Liver (tissue), 9 donors: Measurements from ENCODE around the gene BRAF. TPM values are rescaled to one million over a fixed set of nuclear protein-coding genes. Genes with fewer than 3 reads are reported as not detected.

Experiments used
- DNase-seq: peaks from one replicate; pipeline ENCODE4 v3.0.0-alpha.2; 2017; ENCODE audit warnings: low spot score
- H3K27ac ChIP-seq, 2 donors: one replicate each; pipeline ENCODE4 v1.7.0; 2013; ENCODE audit warnings: inconsistent platforms in 2 of 2, low read length in 2 of 2, control low read depth in 1 of 2, low read depth in 1 of 2, mild to moderate bottlenecking in 1 of 2
- H3K27me3 ChIP-seq, 4 donors: one replicate each; pipeline versions ENCODE4 v1.6.1 to v1.7.0; 2013; ENCODE audit warnings: low read length in 3 of 4, inconsistent platforms in 1 of 4, mild to moderate bottlenecking in 1 of 4, moderate library complexity in 1 of 4; ENCODE audit not compliant: control insufficient read depth in 4 of 4, insufficient read depth in 4 of 4
- H3K36me3 ChIP-seq, 4 donors: one replicate each; pipeline versions ENCODE4 v1.6.1 to v1.7.0; 2013; ENCODE audit warnings: low read length in 3 of 4, mild to moderate bottlenecking in 3 of 4, low read depth in 1 of 4, moderate library complexity in 1 of 4; ENCODE audit not compliant: control insufficient read depth in 4 of 4, insufficient read depth in 3 of 4
- H3K4me1 ChIP-seq, 4 donors: one replicate each; pipeline versions ENCODE4 v1.6.1 to v1.7.0; 2013; ENCODE audit warnings: low read length in 3 of 4, mild to moderate bottlenecking in 3 of 4, moderate library complexity in 1 of 4; ENCODE audit not compliant: control insufficient read depth in 4 of 4, insufficient read depth in 4 of 4
- H3K4me3 ChIP-seq, 3 donors: one replicate each; pipeline versions ENCODE4 v1.6.1 to v1.7.0; 2013; ENCODE audit warnings: low read length in 3 of 3, control low read depth in 1 of 3, low read depth in 1 of 3, mild to moderate bottlenecking in 1 of 3
- H3K9ac ChIP-seq, 2 donors: one replicate each; pipeline ENCODE4 v1.7.0; 2013; ENCODE audit warnings: low read length in 2 of 2, mild to moderate bottlenecking in 2 of 2, moderate library complexity in 2 of 2, control low read depth in 1 of 2, low read depth in 1 of 2
- H3K9me3 ChIP-seq, 4 donors: one replicate each; pipeline versions ENCODE4 v1.6.1 to v1.7.0; 2013; ENCODE audit warnings: low read length in 3 of 4; ENCODE audit not compliant: control insufficient read depth in 4 of 4
- EGR1 ChIP-seq, 2 donors: IDR thresholded peaks; 2 replicates each; pipeline ENCODE4 v1.6.1; 2016 to 2018; ENCODE audit warnings: antibody characterized with exemption in 2 of 2, low read depth in 2 of 2
- FOXA1 ChIP-seq: IDR thresholded peaks from 2 replicates; pipeline ENCODE4 v1.6.1; 2016; ENCODE audit warnings: antibody characterized with exemption
- GABPA ChIP-seq, 2 donors: IDR thresholded peaks in 1 of 2; conservative IDR thresholded peaks in 1 of 2; 2 replicates each; pipeline ENCODE4 v1.6.1; 2016; ENCODE audit warnings: antibody characterized with exemption in 2 of 2, mild to moderate bottlenecking in 1 of 2, moderate library complexity in 1 of 2
- HNF4G ChIP-seq: IDR thresholded peaks from 2 replicates; pipeline ENCODE4 v1.6.1; 2016; ENCODE audit warnings: antibody characterized with exemption
- JUND ChIP-seq, 2 donors: IDR thresholded peaks; 2 replicates each; pipeline ENCODE4 v1.6.1; 2016; ENCODE audit warnings: antibody characterized with exemption in 2 of 2
- NR2F2 ChIP-seq: IDR thresholded peaks from 2 replicates; pipeline ENCODE4 v1.6.1; 2016; ENCODE audit warnings: antibody characterized with exemption
- RAD21 ChIP-seq, 2 donors: IDR thresholded peaks; 2 replicates each; pipeline ENCODE4 v1.6.1; 2016; ENCODE audit warnings: antibody characterized with exemption in 2 of 2, mild to moderate bottlenecking in 2 of 2
- REST ChIP-seq: IDR thresholded peaks from 2 replicates; pipeline ENCODE4 v1.6.1; 2016; ENCODE audit warnings: antibody characterized with exemption, mild to moderate bottlenecking
- RXRA ChIP-seq, 2 donors: IDR thresholded peaks; 2 replicates each; pipeline ENCODE4 v1.6.1; 2017 to 2018; ENCODE audit warnings: antibody characterized with exemption in 2 of 2, mild to moderate bottlenecking in 1 of 2
- SP1 ChIP-seq: IDR thresholded peaks from 2 replicates; pipeline ENCODE4 v1.6.1; 2018; ENCODE audit warnings: antibody characterized with exemption, mild to moderate bottlenecking
- WGBS: extraction: QIAGEN DNeasy Blood & Tissue Kit; methylation state at CpG from one replicate; pipeline ENCODE4 v1.1.7; 2013; 5-methylcytosine and 5-hydroxymethylcytosine counted together
- polyA plus RNA-seq, 2 donors: library from polyadenylated mRNA; stranded (reverse) in 1 of 2; unstranded in 1 of 2; fragments of 200-250 nt in 1 of 2; fragments of >200 nt in 1 of 2; fragmentation: Nextera tagmentation in 1 of 2; extraction: Ambion mirVana in 1 of 2; gene quantifications; one replicate each; pipeline versions ENCODE4 v1.2.1 to v1.2.3, GENCODE V29; 2013 to 2015
- total RNA-seq, 2 donors: library from RNA; depleted of rRNA; stranded (reverse); fragments of >200 nt; gene quantifications; one replicate each; pipeline ENCODE4 v1.2.3, GENCODE V29; 2014
- TF ChIP-seq, protein P1 (sequence below): IDR thresholded peaks from 2 replicates; pipeline ENCODE4 v1.6.1; 2016; ENCODE audit warnings: antibody characterized with exemption
- donor health status: healthy.
- donor health status: healthy.
- donor health status: healthy.
- donor health status: healthy.
- donor health status: healthy.

The BRAF gene
- total and polyA plus RNA-seq, 4 donors: 2.6 to 21.9 (median 14.0) TPM

- TF ChIP-seq REST (no peak), GABPA (IDR thresholded peaks at IDR 0.05 in 1 of 2, conservative IDR thresholded peaks at IDR 0.05 in 1 of 2) (no peak), JUND (IDR thresholded peaks at IDR 0.05) (no peak), FOXA1 (no peak), EGR1 (IDR thresholded peaks at IDR 0.05; ENCODE audit: low read depth in 2 of 2) (no peak), RXRA (IDR thresholded peaks at IDR 0.05) (no peak), HNF4G (no peak), NR2F2 (no peak)
Measured at GRCh38 chr7:140924019-140924820, 509 bp downstream of the BRAF start (continued).

DNA sequence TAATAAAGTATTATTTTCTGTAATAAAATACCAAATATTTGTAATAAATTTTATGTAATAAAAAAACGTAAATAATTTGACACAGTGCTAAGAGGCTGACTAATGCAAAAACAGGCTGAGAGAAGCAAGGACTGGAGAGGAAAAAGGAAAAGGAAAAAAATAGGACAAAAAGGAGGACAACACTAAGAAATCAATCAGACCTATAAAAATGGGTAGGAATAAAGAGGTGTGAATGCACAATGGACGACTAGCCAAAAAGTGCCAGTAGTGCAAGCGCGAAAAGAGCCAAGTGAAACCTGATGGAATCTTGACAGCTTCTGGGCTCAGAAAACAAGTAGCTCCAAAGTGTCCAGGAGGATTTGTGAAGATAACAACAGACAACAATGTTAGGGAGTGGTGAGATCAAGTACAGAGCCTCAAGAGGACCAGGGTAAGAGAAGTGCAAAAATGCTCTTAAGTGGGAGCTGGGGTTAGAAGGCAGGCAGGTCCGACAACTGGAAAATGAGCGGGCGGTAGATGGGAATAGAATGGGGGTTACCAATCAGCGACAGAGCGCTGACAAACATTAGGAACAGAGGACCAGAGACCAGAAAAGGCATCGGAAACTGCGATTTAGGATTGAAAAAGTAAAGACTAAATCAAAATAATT lies 1.2 kb downstream of the BRAF start:
- TF ChIP-seq RAD21 (IDR thresholded peaks at IDR 0.05) (peak in 1 of 2 donors; percentile 3), RXRA (IDR thresholded peaks at IDR 0.05) (no peak)
- H3K9me3 ChIP-seq: no peaks in the 10 kb centered on the region
- peak overlapping the region; percentile 92 to 93 (median 93) for H3K4me3 ChIP-seq
- peak overlapping the region; percentile 40 to 98 for H3K9ac ChIP-seq
- H3K27me3 ChIP-seq: no peaks in the 10 kb centered on the region
- DNase-seq: no peak
- 4% methylated on average over 11 of the region's 11 CpGs for WGBS
- no peaks in the 10 kb centered on the region for H3K36me3 ChIP-seq
- H3K4me1 ChIP-seq: peaks cover 4 to 29% (median 20%) of the 10 kb centered on the region in 4 donors
- peak overlapping the region; percentile 92 to 99 for H3K27ac ChIP-seq

DNA sequence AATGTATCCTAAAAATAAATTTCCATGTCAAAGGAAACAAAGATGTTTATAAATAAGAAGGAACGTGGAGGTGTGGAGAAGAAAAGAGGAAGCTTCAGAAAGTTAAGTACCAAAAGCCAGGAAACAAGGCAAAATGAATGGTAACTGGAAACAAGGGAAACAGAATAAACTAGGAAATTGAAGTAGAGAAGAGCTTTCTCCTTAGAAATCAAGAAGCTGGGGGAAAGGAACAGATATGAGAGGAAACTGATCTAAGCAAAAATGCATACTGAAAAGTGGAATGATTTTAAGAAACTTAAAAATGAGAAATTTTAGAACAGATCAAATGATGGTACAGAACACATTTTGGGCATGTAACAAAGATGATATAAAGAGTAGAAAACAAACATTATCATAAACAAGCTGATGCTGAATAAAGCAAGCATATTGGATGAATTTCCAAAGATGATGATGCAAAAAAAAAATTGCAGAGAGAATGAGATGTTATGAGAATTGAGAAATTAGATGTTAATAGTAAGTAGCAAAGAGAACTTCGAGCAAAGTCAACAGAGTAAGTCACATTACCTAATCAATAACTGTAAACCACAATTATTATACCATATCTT lies 1.9 kb downstream of the BRAF start:
- no peak overlapping the region for H3K27ac ChIP-seq
- H3K27me3 ChIP-seq: no peaks in the 10 kb centered on the region
- TF ChIP-seq REST: no peak
- no peak for TF ChIP-seq RXRA (IDR thresholded peaks at IDR 0.05)
- no peak for TF ChIP-seq SP1
- TF ChIP-seq HNF4G: no peak
- no peak for TF ChIP-seq JUND (IDR thresholded peaks at IDR 0.05)
- TF ChIP-seq, protein P1, sequence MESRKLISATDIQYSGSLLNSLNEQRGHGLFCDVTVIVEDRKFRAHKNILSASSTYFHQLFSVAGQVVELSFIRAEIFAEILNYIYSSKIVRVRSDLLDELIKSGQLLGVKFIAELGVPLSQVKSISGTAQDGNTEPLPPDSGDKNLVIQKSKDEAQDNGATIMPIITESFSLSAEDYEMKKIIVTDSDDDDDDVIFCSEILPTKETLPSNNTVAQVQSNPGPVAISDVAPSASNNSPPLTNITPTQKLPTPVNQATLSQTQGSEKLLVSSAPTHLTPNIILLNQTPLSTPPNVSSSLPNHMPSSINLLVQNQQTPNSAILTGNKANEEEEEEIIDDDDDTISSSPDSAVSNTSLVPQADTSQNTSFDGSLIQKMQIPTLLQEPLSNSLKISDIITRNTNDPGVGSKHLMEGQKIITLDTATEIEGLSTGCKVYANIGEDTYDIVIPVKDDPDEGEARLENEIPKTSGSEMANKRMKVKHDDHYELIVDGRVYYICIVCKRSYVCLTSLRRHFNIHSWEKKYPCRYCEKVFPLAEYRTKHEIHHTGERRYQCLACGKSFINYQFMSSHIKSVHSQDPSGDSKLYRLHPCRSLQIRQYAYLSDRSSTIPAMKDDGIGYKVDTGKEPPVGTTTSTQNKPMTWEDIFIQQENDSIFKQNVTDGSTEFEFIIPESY: no peak
- no peak for TF ChIP-seq EGR1 (IDR thresholded peaks at IDR 0.05; ENCODE audit: low read depth in 2 of 2)
- H3K36me3 ChIP-seq: no peaks in the 10 kb centered on the region
- H3K9ac ChIP-seq: no peak overlapping the region
- DNase-seq: no peak
- 44% methylated on average over 2 of the region's 2 CpGs for WGBS
- H3K4me1 ChIP-seq: peaks cover 5 to 29% (median 20%) of the 10 kb centered on the region in 4 donors
- no peak overlapping the region for H3K4me3 ChIP-seq
- H3K9me3 ChIP-seq: no peaks in the 10 kb centered on the region
